CD4-positive, alpha-beta T cell treated with Interferon alpha-2 for 1 hour (primary cell): ENCODE data around the gene TDRD12.
"Not testable (repeated sequence)": the region's sequence is repeated elsewhere in the genome, so short reads cannot be mapped to it uniquely, and the experiment has no call there.

Experiments
- DNase-seq, 2 donors: peaks; one replicate each; pipeline ENCODE4 v3.0.0-alpha.2; 2020 to 2022

TDRD12 gene

DNA sequence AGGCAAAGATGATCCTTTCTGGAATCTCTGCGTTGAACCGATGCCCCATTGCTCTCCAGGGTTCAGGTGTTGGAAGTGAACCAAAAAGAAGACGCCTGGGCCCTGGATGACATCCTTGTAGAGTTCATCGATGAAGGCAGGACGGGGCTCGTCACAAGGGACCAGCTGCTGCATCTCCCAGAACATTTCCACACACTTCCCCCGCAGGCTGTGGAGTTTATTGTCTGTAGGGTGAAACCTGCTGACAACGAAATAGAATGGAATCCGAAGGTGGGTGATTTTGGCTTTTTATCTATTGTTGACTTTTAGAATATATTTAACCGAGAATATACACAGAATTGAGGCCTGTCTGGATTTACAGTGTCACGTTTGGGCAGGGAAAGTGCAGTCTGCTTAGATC lies 91.6 kb downstream of the TDRD12 start:
- no peak for DNase-seq

DNA sequence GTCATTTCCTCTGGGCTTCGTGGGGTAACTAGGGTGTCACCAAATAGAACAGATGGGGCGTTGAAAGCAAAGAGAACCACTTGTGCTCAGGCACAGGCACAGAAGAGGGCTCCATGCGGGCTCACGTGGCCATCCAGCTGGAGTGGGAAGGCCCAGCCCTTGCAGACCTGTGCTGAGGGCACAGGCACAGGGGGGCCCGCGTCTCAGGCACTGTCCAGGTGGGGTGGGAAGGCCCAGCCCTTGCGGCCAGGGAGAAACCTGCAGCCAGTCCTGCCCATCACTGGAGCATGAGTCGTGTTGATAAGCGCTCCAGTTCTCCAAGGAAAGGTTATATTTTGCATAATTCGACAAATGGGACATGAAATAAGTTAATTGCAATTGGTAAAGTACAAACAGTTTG lies 92.5 kb downstream of the TDRD12 start:
- no peak for DNase-seq

DNA sequence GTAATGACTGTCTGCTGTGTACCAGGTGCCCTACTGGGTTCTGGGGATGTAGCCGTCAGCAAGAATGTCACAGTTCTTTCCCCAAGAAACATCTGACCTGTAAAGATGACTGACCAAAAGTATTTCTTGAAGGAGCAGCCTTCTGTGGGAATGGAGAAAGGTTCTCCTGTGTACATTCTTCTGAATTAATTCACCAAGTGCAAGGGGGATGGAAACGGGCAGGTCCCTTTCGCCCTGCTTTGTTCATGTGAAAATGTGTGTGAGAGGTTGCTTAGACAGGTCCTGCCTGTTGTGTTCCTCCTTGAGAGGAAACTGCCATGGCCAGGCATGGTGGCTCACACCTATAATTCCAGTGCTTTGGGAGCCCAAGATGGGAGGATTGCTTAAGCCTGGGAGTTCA lies 93.0 kb downstream of the TDRD12 start:
- no peak for DNase-seq

DNA sequence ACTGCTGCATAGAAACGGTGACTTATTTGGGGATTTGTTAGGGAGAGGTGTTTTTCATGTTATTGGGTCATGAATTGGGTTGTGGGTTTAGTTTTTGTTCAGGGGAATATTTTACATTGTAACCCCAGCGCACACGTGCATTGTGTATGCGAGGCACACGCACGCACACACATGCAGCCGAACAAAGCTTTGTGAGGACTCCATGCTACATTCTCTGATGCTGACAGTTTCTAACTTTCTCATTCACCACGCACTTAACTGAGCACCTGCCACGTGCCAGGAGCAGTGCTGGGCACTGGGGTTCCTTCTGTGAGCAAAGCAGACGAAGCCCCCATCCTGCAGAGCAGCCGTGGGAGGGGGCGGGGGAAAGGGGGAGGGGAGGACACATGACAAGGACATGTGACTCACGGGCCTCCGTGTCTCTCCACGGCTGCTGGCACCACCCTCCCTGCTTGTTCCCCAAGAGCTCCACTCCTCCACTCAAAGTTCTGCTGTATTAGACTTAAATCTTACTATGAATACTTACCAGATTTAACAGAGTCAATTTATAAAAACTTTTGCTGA lies 94.4 kb downstream of the TDRD12 start:
- DNase-seq, result no peak

DNA sequence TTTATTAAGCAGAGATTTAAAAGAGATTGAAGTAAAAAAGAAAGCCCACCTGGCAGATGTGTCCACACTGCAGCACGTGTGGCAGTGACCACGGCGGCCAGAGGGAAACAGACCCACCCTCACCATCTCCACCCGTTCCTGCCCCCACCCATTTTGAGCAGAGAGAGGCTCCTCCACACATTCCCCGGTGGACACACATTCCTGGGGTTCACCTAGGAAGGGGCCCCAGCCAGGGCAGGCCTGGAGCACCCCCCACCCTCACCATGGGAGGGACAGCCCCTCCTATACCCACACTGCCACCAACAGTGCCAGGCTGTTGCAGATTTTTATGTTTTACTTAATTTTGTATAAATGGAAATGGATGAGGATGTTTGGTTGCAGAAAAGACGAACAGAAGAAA lies 95.1 kb downstream of the TDRD12 start:
- no peak for DNase-seq

DNA sequence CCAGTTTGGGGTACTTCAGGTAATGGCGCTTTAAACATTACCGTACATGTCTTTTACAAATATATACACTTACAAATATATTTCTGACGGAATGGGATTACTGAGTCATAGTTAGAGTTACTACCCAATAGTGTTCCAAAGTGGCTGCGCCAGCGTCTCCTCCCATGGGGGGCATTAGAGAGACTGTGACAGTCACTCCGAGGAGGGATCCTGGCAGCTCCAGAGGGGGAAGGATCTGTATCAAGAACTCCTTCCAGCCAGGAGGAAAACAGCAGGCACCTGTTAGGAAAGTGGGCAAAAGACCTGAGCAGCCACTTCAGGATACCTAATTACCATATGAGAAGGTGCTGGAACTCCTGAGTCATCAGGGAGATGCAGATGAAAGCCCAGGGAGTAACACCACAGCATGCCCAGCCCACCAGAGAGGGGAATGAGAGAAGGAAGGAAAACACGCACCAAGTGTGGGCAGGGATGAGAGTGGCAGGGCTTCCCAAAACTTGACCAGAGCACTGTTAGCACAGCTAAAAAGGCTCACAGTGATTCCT lies 97.1 kb downstream of the TDRD12 start:
- no peak for DNase-seq

DNA sequence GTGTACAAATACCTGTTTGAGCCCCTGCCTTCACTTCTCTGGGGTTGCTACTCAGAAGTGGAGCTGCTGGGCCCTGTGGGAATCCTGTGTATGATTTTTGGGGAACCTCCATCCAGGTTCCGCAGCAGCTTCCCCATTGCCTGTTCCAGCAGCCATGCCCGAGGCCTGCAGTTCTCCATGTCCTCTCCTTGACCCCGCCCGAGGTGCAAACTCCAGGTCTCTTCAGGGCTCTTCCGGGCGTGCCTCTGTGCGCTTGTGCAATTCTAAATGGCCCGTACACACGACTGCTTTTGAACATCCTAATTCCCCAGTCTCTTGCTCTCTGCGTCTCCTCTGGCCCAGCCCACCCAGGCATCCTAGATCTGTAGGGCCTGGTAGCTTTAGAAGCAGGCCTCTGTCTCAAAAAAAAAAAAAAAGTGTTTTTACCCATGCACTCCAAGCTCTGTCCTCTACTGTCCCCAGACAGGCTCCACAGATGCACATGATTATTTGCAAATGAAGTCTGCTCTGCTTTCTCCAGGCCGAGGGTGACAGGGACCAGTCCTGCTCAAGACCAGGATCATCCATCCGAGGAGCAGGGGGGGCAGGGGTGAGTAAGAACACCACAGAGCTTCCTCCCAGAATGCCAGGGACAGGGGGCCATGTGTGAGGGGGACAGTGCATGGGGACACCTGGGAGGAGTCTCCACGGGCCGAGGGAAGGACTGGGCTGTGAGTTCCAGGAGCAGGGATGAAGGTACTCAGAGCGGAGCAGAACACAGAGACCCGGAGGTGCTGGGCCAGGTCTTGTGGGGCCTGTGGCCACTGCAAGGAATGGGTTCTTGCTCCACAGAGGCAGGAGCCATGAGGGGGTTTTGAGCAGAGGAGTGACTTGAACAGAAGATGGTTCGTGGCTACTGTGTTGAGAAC lies 98.3 kb downstream of the TDRD12 start:
- DNase-seq, result no peak

DNA sequence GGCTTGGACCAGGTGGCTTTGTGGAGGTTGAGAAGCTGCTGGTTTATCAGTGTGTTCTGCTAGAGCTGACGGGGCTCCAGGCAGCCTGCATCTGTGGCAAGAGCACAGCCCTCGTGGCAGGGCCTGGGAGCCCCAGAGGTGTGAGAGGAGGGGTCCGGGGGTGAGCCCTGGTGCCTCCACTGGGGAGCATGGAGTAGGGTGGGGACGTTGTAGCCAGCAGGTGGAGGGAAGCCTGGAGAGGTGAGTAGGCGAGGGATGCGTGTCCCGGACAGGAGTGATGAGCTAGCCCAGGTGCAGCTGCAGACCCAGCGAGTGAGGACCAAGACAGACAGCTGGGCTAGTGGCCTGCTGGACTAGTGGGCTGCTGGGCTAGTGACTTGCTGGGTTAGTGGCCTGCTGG lies 99.0 kb downstream of the TDRD12 start:
- no peak for DNase-seq

DNA sequence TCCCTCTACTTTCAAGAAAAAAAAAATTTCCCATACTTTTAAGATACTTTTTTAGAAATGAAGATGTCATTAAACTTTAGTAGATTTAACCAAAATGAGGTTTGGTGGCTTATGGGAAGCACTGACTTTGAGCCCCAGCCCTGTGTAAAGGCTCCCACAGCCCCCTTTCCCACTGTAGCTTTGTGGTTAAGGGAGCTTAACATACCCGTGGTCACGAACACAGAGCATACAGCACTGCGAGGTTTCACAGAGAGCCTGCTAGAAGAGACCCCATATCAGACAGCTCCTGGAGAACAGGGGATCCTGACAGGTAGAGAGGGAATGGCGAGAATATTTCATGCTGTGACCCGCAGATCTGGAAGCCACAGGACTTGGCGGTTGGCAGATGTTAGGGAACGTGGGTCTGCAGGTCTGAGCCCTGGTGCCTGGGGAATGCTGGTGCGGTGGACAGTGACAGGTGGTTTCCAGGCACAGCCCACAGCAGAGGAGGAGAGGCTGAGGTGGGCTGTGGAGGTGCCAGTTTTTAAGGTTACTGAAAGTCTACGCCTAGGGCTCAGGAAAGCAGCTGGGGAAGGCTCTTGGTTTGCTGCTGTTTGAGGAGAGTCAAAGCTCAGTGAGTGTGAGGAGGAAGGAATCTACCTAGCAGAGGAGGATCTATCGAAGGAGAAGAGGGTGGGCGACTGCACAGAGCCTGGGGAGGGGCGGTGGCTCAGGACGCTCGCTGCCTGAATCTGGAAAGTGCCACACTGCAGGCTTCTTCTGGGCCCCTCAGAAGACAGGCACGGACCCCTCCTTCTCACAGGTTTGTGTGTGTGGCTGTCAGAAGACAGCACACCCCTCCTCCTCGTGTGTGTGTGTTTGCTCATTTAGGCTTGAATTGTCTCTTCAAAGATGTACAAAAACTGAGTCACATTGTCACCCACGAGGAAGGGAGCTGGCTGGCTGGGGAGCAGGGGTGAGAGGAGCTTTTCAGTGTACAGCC lies 100.1 kb downstream of the TDRD12 start:
- DNase-seq, result no peak

DNA sequence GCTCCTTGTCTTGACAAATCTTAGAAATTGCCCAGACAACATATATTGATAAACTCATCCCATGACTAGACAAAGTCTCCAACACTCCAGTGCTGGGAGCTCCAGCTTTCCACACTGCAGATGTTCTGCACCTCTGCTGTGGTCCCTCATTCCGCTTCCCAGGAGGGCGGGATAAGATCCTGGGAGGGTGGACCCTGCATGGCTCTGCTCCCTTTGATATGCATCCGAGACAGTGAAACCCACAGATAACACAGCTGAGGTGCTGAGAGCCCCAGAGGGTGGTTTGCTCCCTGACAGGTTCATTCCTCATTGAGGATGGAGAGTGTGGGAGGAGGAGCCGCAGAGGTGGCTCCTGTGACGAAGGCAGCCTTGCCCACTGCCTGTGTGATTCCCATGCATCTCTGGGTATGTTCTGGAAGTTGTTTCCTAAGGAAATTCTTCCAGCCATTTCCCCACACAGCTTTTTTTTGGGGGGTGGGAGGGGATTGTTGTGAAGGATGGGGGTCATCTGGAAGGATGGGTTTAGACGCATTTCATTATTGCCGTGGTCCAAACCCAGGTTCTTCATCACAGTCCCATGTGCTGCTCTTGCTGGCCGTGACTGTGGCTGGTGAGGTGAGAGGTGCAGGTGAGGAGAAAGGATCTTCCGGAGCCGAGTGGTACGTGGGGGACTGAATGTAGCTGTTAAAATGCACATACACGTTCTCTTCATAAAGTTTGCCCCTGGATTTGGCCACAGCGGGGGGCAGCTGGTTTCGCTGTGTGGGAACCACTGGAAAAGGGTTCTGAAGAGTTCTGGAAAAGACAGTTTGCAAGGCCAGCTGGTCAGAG lies 103.6 kb downstream of the TDRD12 start:
- no peak for DNase-seq

DNA sequence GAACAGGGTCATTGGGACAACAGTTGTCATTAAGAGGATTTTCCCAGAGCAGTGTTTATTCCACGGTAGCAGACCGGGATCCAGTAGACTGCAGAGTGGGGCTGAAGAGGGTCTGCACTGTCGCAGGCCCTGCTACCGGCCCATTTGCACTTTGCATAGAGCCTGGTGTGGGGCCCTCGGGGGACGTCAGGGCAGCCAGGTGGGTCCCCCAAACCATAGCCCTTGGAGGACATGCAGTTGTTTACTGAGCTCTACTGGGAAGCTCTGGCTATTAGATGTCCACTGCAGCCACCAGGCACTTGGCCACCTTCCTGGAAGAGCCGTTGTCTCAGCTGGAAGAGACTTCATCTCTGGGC lies 104.2 kb downstream of the TDRD12 start:
- no peak for DNase-seq

DNA sequence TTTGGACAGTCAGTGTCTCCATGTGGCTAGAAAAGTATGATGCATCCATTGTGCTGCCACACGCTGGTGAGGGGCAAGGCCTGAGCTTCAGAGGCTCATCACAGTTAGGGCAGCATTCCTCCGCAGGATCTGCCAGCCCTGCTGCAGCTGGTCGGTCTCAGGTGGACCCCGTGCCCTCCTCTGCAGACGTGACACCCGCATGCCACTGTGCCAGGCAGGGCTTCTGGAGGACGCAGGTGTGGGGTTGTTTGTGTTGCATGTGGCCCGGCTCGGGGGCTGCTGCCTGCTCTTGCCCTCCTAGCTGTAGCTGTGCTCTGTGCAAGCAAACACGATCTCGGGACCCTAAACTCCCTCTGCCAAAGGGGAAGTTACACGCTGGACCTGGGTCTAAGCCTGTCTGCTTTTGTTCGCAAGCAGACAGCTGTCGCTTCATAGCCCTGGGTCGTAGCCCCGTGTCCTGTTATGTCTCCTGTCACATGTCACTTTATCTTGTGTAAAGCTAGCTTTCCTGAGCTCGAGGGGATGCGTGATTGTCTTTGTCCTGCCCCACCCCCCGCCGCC lies 104.7 kb downstream of the TDRD12 start:
- no peak for DNase-seq

DNA sequence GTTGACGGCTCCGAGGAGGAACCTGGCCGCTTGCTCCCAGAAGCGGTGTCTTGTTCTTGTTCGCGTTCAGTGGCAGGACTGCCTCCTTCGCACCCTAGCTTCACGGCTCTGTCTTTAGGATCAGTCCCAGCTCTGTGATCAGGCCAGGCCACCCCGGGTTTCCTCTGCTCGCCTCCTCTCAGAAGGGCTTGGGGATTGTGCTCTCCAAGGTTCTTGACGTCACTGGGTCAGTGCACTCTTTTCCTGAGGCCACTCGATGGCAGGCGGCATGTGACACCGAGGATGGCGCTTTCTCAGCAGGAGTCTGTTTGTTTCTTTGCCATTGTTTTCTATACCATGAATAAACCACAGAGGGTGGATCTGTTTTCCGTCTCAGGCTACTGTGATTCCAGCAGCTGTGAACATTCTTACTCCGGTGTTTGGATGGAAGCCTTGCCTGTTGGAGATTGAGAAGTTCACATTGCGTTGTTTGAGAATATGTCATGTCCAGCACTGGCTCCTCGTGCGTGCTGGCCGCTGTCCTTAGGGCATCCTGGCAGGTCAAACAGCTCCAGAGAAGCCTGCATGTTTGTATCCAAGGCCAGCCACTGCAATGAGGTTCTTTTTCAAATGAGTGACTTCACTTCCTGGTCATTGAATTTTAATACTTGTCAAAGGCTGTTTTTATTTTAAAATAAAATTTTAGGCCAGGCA lies 105.5 kb downstream of the TDRD12 start:
- no peak for DNase-seq

DNA sequence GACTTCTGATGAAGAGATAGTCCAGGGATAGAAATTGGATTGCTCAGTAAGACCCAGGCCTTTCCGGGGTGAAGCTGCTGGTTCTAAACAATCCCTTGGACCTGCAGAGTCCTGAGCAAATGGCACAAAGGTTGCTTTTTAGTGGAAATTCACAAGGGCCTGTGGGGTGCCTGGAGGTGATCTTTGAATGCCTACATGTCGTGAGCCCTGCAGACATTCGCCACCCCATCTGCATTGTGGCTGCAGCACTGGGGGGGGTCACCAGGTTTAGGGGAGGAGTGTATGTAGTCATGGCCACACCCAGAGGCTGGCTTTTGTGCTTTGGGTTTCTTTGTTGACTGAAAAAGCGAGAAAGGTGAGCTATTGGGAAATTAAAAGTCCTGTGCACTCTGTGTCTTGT lies 108.6 kb downstream of the TDRD12 start:
- DNase-seq, result no peak

DNA sequence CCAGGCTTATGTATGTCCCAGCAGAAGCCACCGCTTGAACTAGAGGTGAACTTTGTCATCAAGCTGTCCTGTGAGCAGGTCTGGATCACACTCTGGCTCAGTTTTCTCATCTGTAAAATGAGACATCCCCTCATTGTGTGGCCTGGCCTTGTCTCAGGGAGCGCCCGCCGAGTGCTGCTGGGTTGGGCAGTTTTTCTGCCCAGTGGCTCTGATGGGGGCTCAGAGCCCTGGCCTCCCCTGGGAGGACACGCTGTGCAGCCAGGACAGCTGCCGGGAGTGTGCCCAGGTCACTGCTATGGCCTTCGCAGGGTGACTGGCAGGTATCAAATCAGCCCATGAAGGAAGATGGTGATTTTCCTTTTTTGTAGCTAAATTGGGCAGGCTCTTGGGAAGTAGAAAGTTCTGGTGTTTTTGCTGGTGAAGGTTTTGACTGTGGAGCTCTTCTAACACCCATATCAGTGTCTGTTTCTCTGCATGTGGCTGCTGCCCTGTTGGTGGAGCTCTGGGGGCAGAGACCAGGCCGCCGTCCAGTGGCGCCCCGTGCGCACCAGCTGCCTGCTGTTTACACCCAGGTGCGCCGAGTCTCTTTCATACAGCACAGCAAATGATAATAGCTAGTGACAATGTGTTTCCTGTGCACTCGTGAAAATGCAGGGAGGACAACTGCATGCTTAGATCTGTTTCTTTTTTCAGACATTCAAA lies 109.2 kb downstream of the TDRD12 start:
- DNase-seq, result no peak

DNA sequence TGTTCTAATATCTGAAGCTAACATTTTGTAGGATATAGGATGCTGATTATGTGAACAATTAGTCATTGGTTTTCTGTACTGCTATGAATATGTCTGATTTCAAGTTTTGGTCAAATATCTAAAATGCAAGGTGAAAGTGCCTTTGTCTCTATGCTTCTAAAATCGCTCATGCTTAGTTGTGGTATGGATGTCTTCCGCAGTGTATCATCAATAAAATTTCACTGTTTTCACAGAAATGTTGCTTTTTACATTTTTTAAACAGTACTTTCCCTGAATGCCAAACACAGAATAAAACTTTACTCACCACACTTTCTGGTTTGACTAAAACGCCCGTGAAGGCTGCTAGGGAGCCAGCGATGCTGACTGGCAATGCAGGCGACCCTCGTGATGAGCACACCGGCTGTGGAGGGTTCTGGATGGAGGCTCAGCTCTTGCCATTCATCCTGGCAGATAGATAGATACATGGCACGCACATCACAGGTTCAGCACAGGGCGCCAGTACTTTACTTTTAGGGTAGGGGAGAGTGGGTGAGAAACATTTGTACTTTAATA lies 109.9 kb downstream of the TDRD12 start:
- DNase-seq, result no peak

DNA sequence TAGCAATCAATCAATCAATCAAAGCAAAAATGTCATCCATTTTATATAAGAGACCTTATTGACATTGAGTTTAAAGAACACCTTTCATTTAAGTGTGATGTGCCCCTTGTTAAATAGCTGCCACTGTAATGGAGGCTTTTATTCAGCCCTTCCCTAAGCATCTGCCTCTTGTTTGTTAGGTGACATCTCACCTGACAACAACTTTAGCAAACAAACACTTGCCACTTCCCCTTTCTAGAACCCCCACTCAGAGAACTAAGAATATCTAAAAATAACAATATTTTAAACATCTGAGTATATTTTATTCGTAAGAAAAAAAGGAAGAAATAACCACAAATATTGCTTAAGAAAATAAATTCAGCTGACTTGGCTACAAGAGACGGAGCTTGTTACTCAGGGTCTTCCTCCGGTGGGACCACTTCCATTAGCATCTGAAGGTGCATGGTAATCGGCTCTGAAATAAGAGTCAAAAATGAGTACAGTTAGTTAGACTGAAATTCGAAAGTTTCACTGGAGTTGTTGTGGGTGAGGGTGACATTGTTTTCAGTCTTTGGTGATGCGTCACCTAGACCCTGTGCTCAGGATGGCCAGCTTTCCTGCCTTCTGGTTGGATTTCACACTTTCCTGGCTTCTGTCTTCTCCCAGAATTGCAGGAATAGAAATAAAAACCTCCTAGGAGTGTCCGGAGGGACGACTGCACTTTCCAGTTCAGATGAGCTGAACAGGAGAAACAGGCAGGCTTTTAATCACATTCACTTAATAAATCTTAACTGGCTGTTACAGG lies 110.9 kb downstream of the TDRD12 start:
- DNase-seq, result no peak

DNA sequence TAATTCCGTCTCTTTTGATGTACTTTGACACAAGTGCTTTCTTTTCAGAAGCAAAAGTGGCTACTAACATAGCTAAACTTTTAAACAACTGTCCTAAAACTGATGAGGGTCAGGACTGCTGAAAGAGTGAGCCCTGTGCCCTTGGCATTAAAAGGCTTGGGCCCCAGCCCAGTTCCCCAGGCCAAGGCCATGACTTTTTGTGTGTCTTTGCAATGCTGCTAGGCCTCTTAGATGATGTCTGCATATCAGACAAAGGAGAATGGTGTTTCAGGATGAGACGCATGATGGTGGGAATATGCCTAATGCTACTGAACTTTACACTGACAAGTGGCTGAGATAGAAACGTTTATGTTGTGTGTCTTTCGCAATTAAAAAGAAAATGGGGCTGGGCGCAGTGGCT lies 112.0 kb downstream of the TDRD12 start:
- no peak for DNase-seq

DNA sequence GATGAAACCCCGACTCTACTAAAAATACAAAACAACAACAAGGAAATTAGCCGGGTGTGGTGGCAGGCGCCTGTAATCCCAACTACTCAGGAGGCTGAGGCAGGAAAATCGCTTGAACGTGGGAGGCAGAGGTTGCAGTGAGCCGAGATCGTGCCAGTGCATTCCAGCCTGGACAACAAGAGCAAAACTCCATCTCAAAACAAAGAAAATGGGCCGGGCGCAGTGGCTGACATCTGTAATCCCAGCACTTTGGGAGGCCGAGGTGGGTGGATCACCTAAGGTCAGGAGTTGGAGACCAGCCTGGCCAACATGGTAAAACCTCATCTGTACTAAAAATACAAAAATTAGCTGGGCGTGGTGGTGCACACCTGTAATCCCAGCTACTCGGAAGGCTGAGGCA lies 112.5 kb downstream of the TDRD12 start:
- not testable (repeated sequence) for DNase-seq

DNA sequence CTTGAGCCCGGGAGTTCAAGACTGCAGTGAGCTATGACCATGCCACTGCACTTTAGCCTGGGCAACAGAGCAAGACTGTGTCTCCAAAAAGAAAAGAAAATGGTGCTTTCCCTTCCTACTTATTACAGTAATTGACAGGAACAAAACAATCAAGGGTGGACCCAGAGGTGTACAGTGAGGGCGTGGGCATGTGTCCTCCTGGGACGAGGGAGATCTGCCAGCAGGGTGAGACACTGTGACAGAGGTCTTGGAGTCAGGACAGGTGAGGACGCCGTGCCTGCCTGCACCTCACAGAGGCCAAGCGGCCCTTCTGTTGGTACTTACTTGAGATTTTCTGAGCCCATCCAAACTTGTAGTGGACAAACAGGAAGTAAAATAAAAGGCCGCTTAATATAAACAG lies 113.3 kb downstream of the TDRD12 start:
- not testable (repeated sequence) for DNase-seq
